ENCODE data around the gene LRMDA.

GRCh38 chr10:75672111-75672671, 240.8 kb downstream of the LRMDA start:
- TF ChIP-seq, protein P1, sequence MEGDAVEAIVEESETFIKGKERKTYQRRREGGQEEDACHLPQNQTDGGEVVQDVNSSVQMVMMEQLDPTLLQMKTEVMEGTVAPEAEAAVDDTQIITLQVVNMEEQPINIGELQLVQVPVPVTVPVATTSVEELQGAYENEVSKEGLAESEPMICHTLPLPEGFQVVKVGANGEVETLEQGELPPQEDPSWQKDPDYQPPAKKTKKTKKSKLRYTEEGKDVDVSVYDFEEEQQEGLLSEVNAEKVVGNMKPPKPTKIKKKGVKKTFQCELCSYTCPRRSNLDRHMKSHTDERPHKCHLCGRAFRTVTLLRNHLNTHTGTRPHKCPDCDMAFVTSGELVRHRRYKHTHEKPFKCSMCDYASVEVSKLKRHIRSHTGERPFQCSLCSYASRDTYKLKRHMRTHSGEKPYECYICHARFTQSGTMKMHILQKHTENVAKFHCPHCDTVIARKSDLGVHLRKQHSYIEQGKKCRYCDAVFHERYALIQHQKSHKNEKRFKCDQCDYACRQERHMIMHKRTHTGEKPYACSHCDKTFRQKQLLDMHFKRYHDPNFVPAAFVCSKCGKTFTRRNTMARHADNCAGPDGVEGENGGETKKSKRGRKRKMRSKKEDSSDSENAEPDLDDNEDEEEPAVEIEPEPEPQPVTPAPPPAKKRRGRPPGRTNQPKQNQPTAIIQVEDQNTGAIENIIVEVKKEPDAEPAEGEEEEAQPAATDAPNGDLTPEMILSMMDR (conservative IDR thresholded peaks at IDR 0.05; ENCODE audit: low read length): no peak
- no peak for TF ChIP-seq EZH2phosphoT487 (IDR thresholded peaks at IDR 0.05; ENCODE audit: borderline replicate concordance)

Measured in Loucy (cell line).